ENCODE measurements around the gene DAP3.
"Not testable (repeated sequence)": the region's sequence is repeated elsewhere in the genome, so short reads cannot be mapped to it uniquely, and the experiment has no call there.

GRCh38 chr1:155661239-155661638 lies 27.7 kb upstream of the DAP3 start:
- TF ChIP-seq, protein P1, sequence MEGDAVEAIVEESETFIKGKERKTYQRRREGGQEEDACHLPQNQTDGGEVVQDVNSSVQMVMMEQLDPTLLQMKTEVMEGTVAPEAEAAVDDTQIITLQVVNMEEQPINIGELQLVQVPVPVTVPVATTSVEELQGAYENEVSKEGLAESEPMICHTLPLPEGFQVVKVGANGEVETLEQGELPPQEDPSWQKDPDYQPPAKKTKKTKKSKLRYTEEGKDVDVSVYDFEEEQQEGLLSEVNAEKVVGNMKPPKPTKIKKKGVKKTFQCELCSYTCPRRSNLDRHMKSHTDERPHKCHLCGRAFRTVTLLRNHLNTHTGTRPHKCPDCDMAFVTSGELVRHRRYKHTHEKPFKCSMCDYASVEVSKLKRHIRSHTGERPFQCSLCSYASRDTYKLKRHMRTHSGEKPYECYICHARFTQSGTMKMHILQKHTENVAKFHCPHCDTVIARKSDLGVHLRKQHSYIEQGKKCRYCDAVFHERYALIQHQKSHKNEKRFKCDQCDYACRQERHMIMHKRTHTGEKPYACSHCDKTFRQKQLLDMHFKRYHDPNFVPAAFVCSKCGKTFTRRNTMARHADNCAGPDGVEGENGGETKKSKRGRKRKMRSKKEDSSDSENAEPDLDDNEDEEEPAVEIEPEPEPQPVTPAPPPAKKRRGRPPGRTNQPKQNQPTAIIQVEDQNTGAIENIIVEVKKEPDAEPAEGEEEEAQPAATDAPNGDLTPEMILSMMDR (IDR thresholded peaks at IDR 0.05) = not testable (repeated sequence)
- TF ChIP-seq FOSL2 (IDR thresholded peaks at IDR 0.05); FOSL2 (CRISPR knock-in tag; IDR thresholded peaks at IDR 0.05); HOXB5 (CRISPR knock-in tag; IDR thresholded peaks at IDR 0.05); KDM1A (IDR thresholded peaks at IDR 0.05; ENCODE audit: low read depth); POLR2A (IDR thresholded peaks at IDR 0.05; ENCODE audit: low read length); RCOR1 (IDR thresholded peaks at IDR 0.05; ENCODE audit: low read depth, low read length); ESRRA (IDR thresholded peaks at IDR 0.05; ENCODE audit: borderline replicate concordance, low read length); EHMT2 (IDR thresholded peaks at IDR 0.05; ENCODE audit: low read depth): not testable (repeated sequence)
- TF ChIP-seq, protein P2, sequence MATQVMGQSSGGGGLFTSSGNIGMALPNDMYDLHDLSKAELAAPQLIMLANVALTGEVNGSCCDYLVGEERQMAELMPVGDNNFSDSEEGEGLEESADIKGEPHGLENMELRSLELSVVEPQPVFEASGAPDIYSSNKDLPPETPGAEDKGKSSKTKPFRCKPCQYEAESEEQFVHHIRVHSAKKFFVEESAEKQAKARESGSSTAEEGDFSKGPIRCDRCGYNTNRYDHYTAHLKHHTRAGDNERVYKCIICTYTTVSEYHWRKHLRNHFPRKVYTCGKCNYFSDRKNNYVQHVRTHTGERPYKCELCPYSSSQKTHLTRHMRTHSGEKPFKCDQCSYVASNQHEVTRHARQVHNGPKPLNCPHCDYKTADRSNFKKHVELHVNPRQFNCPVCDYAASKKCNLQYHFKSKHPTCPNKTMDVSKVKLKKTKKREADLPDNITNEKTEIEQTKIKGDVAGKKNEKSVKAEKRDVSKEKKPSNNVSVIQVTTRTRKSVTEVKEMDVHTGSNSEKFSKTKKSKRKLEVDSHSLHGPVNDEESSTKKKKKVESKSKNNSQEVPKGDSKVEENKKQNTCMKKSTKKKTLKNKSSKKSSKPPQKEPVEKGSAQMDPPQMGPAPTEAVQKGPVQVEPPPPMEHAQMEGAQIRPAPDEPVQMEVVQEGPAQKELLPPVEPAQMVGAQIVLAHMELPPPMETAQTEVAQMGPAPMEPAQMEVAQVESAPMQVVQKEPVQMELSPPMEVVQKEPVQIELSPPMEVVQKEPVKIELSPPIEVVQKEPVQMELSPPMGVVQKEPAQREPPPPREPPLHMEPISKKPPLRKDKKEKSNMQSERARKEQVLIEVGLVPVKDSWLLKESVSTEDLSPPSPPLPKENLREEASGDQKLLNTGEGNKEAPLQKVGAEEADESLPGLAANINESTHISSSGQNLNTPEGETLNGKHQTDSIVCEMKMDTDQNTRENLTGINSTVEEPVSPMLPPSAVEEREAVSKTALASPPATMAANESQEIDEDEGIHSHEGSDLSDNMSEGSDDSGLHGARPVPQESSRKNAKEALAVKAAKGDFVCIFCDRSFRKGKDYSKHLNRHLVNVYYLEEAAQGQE (IDR thresholded peaks at IDR 0.05) = not testable (repeated sequence)
